Vagina (tissue), 2 donors: ENCODE measurements around the gene POM121L2. TPM values are rescaled to one million over a fixed set of nuclear protein-coding genes. Genes with fewer than 3 reads are reported as not detected.
A peak's percentile ranks its signal among the peaks of the same experiment; 100 is the strongest.

Experiments used
- DNase-seq, 2 donors: peaks; one replicate each; pipeline ENCODE4 v3.0.0-alpha.2; 2017; ENCODE audit errors: extremely low spot score in 2 of 2
- H3K27ac ChIP-seq: fragments of 200-600 bp; sonication (generic); one replicate; pipeline ENCODE4 v1.5.1; 2019
- H3K27me3 ChIP-seq: fragments of 200-600 bp; sonication (generic); one replicate; pipeline ENCODE4 v1.5.1; 2019
- H3K36me3 ChIP-seq, 2 donors: fragments of 200-600 bp; sonication (generic); one replicate each; pipeline ENCODE4 v1.5.1; 2017 to 2019
- H3K4me1 ChIP-seq: fragments of 200-600 bp; sonication (generic); one replicate; pipeline ENCODE4 v1.5.1; 2019
- H3K4me3 ChIP-seq, 2 donors: fragments of 200-600 bp; sonication (generic); 1 replicate in 1 of 2; 2 replicates in 1 of 2; pipeline ENCODE4 v1.5.1; 2016 to 2019
- H3K9me3 ChIP-seq: fragments of 200-600 bp; sonication (generic); one replicate; pipeline ENCODE4 v1.5.1; 2019
- POLR2A ChIP-seq, 2 donors: fragments of 450-650 bp; IDR thresholded peaks; one replicate each; pipeline ENCODE4 v1.6.1; 2017; ENCODE audit warnings: antibody characterized with exemption in 2 of 2, mild to moderate bottlenecking in 2 of 2, moderate library complexity in 2 of 2
- POLR2AphosphoS5 ChIP-seq, 2 donors: sonication (generic); formaldehyde crosslinking; IDR thresholded peaks; one replicate each; pipeline ENCODE4 v1.9.0; 2017; ENCODE audit warnings: antibody characterized with exemption in 2 of 2, mild to moderate bottlenecking in 2 of 2, low read depth in 1 of 2; ENCODE audit not compliant: insufficient read depth in 1 of 2
- intact Hi-C: fragments of 100-400 bp; cut with DNase I; formaldehyde crosslinking; loops from one replicate; pipeline ENCODE4 v1.15.1; 2023
- total RNA-seq: library from RNA; depleted of rRNA; stranded (reverse); fragments of >200 nt; gene quantifications from one replicate; pipeline ENCODE4 v1.2.3, GENCODE V29; 2016
- TF ChIP-seq, protein P1 (sequence below), 3 experiments: fragments of 450-650 bp in 2 of 3; fragments of 200-600 bp in 1 of 3; sonication (generic) in 1 of 3; IDR thresholded peaks; one replicate each; pipeline ENCODE4 v1.5.1; 2017 to 2019; ENCODE audit warnings: antibody characterized with exemption in 3 of 3, mild to moderate bottlenecking in 2 of 3, moderate library complexity in 2 of 3

Gene POM121L2
- not detected for total RNA-seq

DNA sequence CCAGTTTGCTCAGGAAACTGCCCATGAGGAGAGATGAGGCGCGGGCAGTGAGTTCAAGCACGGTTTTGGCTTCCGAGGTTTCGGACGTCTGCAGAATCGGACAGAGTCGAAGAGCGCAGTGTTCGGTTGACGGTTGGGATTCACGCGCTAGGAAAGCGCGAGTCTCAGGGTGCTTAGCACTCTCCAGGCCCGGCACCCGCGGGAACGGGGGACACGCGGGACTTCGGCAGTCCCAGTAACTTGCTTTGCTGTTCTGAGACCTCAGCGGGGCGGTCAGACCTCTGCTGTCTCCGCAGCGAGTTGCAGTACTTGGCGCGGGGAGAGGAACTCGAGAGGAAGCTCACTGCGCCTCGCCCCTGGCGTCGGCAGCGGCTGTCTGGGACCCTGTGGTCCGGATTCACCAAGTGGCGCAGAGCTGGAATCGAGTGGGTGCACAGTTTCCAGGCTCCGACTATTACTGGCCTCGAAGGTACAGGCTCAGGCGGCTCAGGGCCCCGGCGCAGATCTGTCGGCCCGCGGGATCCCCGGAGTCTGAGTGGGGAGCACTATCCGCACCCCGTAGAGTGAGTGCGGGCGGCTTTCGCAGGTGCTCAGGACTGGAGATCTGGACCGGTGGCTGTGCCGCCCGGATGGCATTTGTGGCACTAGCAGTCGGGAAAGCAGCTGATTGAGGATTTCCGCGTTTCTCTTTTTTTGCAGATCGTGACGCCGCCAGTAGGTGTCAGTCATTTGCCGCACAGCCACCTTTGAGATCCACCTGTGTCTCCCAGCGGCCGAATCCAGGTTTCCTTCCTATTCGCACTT lies at the start of gene POM121L2:
Gene POM121L2, minus strand, starts transcription at position 128 of the 804 bp plus-strand sequence. Its CDS starts 103 bp downstream, at position 25.
- Histone ChIP-seq H3K4me3 (peak within 1 kb of the TSS; percentile 39 to 43), H3K4me1 (peaks cover 8% of the 10 kb centered on the region), H3K36me3 (no peaks in the 10 kb centered on the region), H3K27me3 (no peaks in the 10 kb centered on the region), H3K27ac (no peak within 1 kb of the TSS), H3K9me3 (no peaks in the 10 kb centered on the region)
- intact Hi-C loops = no loop called here
- TF ChIP-seq, protein P1, sequence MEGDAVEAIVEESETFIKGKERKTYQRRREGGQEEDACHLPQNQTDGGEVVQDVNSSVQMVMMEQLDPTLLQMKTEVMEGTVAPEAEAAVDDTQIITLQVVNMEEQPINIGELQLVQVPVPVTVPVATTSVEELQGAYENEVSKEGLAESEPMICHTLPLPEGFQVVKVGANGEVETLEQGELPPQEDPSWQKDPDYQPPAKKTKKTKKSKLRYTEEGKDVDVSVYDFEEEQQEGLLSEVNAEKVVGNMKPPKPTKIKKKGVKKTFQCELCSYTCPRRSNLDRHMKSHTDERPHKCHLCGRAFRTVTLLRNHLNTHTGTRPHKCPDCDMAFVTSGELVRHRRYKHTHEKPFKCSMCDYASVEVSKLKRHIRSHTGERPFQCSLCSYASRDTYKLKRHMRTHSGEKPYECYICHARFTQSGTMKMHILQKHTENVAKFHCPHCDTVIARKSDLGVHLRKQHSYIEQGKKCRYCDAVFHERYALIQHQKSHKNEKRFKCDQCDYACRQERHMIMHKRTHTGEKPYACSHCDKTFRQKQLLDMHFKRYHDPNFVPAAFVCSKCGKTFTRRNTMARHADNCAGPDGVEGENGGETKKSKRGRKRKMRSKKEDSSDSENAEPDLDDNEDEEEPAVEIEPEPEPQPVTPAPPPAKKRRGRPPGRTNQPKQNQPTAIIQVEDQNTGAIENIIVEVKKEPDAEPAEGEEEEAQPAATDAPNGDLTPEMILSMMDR (IDR thresholded peaks at IDR 0.05) = peak in 2 of 3 experiments; percentile 9 to 17
- TF ChIP-seq POLR2A (IDR thresholded peaks at IDR 0.05) = no peak
- no peak for DNase-seq

DNA sequence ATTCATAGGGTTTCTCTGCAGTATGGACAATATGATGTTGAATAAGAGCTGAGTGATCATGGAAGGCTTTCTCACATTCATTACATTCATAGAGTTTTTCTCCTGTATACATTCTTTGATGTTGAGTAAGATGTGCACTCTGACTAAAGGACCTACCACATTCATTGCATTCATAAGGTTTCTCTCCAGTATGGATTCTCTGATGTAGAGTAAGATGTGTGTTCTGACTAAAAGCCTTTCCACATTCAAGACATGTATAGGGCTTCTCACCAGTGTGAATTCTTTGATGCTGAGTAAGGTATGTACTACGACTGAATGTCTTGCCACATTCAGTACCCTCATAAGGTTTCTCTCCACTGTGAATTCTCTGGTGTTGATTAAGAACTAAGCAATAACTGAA lies 47.2 kb upstream of the POM121L2 start:
- Histone ChIP-seq H3K9me3 (peaks cover 14% of the 10 kb centered on the region), H3K36me3 (peaks cover 0 to 16% of the 10 kb centered on the region in 2 donors), H3K4me3 (no peak overlapping the region), H3K27ac (no peak overlapping the region), H3K4me1 (no peaks in the 10 kb centered on the region), H3K27me3 (no peaks in the 10 kb centered on the region)
- TF ChIP-seq POLR2AphosphoS5 (IDR thresholded peaks at IDR 0.05; ENCODE audit: insufficient read depth in 1 of 2, low read depth in 1 of 2) = no peak
- TF ChIP-seq, protein P1 (IDR thresholded peaks at IDR 0.05) = no peak
- TF ChIP-seq POLR2A (IDR thresholded peaks at IDR 0.05) = no peak
- intact Hi-C loops = no loop called here
- DNase-seq = no peak

DNA sequence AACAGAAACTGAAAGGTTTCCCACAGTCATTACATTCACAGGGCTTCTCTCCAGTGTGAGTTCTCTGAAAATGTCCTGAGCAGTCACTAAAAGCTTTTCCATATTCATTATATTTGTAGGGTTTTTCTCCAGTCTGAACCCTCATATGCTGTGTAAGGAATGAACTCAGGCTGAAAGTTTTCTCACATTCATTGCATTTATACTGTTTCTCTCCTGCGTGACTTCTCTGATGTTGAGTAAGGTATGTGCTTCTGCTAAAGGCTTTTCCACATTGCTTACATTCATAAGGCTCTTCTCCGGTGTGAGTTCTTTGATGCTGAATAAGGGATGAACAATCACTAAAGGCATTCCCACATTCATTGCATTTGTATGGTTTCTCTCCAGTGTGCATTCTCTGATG lies 46.7 kb upstream of the POM121L2 start:
- TF ChIP-seq, protein P1 (IDR thresholded peaks at IDR 0.05) = no peak
- TF ChIP-seq POLR2A (IDR thresholded peaks at IDR 0.05) (no peak), POLR2AphosphoS5 (IDR thresholded peaks at IDR 0.05; ENCODE audit: insufficient read depth in 1 of 2, low read depth in 1 of 2) (no peak)
- no peaks in the 10 kb centered on the region for H3K27me3 ChIP-seq
- peaks cover 0 to 16% of the 10 kb centered on the region in 2 donors for H3K36me3 ChIP-seq
- intact Hi-C loops = no loop called here
- no peaks in the 10 kb centered on the region for H3K4me1 ChIP-seq
- H3K9me3 ChIP-seq = peaks cover 14% of the 10 kb centered on the region
- DNase-seq = no peak
- no peak overlapping the region for H3K4me3 ChIP-seq
- no peak overlapping the region for H3K27ac ChIP-seq

DNA sequence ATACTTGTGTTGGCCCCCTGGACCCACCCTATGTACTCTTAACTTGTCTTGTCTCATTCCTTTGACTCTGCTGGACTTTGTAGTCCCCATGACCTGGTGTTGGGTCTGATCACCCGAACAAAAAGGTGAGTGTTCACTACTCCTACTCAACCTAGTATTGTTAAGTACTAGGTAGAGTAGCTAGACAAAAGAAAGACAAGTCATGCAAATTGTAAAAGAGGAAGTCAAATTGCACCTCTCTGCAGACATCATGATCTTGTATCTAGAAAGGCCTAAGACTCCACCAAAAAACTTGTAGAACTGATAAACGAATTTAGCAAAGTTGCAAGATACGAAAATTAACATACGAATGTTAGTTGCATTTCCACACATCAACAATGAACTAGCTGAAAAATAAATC lies 40.8 kb upstream of the POM121L2 start:
- Histone ChIP-seq H3K4me1 (no peaks in the 10 kb centered on the region), H3K27ac (no peak overlapping the region), H3K9me3 (no peaks in the 10 kb centered on the region), H3K36me3 (no peaks in the 10 kb centered on the region), H3K4me3 (no peak overlapping the region), H3K27me3 (no peaks in the 10 kb centered on the region)
- DNase-seq = no peak
- intact Hi-C loops = no loop called here
- TF ChIP-seq, protein P1 (IDR thresholded peaks at IDR 0.05) = no peak
- no peak for TF ChIP-seq POLR2A (IDR thresholded peaks at IDR 0.05)
- TF ChIP-seq POLR2AphosphoS5 (IDR thresholded peaks at IDR 0.05; ENCODE audit: insufficient read depth in 1 of 2, low read depth in 1 of 2) = no peak

DNA sequence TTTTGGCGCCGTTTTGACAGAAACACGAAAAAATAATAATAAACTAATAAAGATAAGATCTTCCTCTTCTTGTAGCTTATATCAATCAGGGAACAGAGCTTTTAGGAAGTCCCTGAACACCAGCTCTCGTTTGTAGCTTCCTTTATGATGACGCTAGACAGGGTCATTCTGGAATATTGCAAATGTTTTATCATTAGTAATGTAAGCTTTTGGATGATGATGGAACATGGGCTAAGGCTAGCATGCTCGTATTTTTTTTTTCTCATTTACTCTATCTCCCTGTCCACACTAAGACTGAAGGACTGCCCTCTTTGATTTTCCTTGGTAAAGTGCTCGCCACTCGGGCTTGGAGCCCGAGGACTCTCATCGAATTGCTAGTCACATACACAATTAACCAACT lies 22.1 kb upstream of the POM121L2 start:
- Histone ChIP-seq H3K4me1 (peaks cover 9% of the 10 kb centered on the region), H3K36me3 (no peaks in the 10 kb centered on the region), H3K4me3 (no peak overlapping the region), H3K27ac (no peak overlapping the region), H3K9me3 (no peaks in the 10 kb centered on the region), H3K27me3 (no peaks in the 10 kb centered on the region)
- TF ChIP-seq POLR2A (IDR thresholded peaks at IDR 0.05) = no peak
- no peak for TF ChIP-seq POLR2AphosphoS5 (IDR thresholded peaks at IDR 0.05; ENCODE audit: insufficient read depth in 1 of 2, low read depth in 1 of 2)
- TF ChIP-seq, protein P1 (IDR thresholded peaks at IDR 0.05) = no peak
- intact Hi-C loops = no loop called here
- DNase-seq = no peak
